Measurements from ENCODE around the gene TBC1D10A. TPM values are rescaled to one million over a fixed set of nuclear protein-coding genes. Genes with fewer than 3 reads are reported as not detected.

TBC1D10A gene
- total RNA-seq, 1 donor: 23.4 TPM

GRCh38 chr22:30323246-30323645 is 3.5 kb downstream of the TBC1D10A start:
- no peak for DNase-seq (ENCODE audit: low read depth in 2 of 3, low spot score in 2 of 3)

GRCh38 chr22:30321461-30321860 is 5.3 kb downstream of the TBC1D10A start:
- DNase-seq (ENCODE audit: low read depth in 2 of 3, low spot score in 2 of 3): no peak

GRCh38 chr22:30320021-30320556 is 6.7 kb downstream of the TBC1D10A start:
- no peak for DNase-seq (ENCODE audit: low read depth in 2 of 3, low spot score in 2 of 3)

- DNase-seq (ENCODE audit: low read depth in 2 of 3, low spot score in 2 of 3): no peak
Observed at GRCh38 chr22:30318799-30319419, 7.8 kb downstream of the TBC1D10A start.

GRCh38 chr22:30317778-30318177 is 9.0 kb downstream of the TBC1D10A start:
- no peak for DNase-seq (ENCODE audit: low read depth in 2 of 3, low spot score in 2 of 3)

GRCh38 chr22:30315962-30316576 is 10.7 kb downstream of the TBC1D10A start:
- no peak for DNase-seq (ENCODE audit: low read depth in 2 of 3, low spot score in 2 of 3)

- DNase-seq (ENCODE audit: low read depth in 2 of 3, low spot score in 2 of 3): peak in 2 of 3 donors; percentile 80 to 91
Observed at GRCh38 chr22:30314915-30315314, 11.8 kb downstream of the TBC1D10A start.

- no peak for DNase-seq (ENCODE audit: low read depth in 2 of 3, low spot score in 2 of 3)
Observed at GRCh38 chr22:30313527-30314363, 13.0 kb downstream of the TBC1D10A start.

- no peak for DNase-seq (ENCODE audit: low read depth in 2 of 3, low spot score in 2 of 3)
Observed at GRCh38 chr22:30312053-30312452, 14.7 kb downstream of the TBC1D10A start.

- no peak for DNase-seq (ENCODE audit: low read depth in 2 of 3, low spot score in 2 of 3)
Observed at GRCh38 chr22:30310881-30311771, 15.6 kb downstream of the TBC1D10A start.

- no peak for DNase-seq (ENCODE audit: low read depth in 2 of 3, low spot score in 2 of 3)
Observed at GRCh38 chr22:30309951-30310741, 16.6 kb downstream of the TBC1D10A start.

GRCh38 chr22:30308518-30309230 is 18.1 kb downstream of the TBC1D10A start:
- DNase-seq (ENCODE audit: low read depth in 2 of 3, low spot score in 2 of 3): peak in 1 of 3 donors; percentile 47

- DNase-seq (ENCODE audit: low read depth in 2 of 3, low spot score in 2 of 3): no peak
Observed at GRCh38 chr22:30308093-30308492, 18.6 kb downstream of the TBC1D10A start.

- DNase-seq (ENCODE audit: low read depth in 2 of 3, low spot score in 2 of 3): no peak
Observed at GRCh38 chr22:30307041-30307574, 19.6 kb downstream of the TBC1D10A start.

- DNase-seq (ENCODE audit: low read depth in 2 of 3, low spot score in 2 of 3): no peak
Observed at GRCh38 chr22:30306627-30307011, 20.1 kb downstream of the TBC1D10A start.

- peak in 2 of 3 donors; percentile 53 to 79 for DNase-seq (ENCODE audit: low read depth in 2 of 3, low spot score in 2 of 3)
Observed at GRCh38 chr22:30305906-30306626, 20.7 kb downstream of the TBC1D10A start.

GRCh38 chr22:30305519-30305905 is 21.2 kb downstream of the TBC1D10A start:
- peak in 1 of 3 donors; percentile 45 for DNase-seq (ENCODE audit: low read depth in 2 of 3, low spot score in 2 of 3)

Data from hematopoietic multipotent progenitor cell (in vitro differentiated cells).